K562 (cell line): ENCODE measurements around the gene PRR29. TPM values are rescaled to one million over a fixed set of nuclear protein-coding genes. Genes with fewer than 3 reads are reported as not detected.

Experiments
- ATAC-seq: fragments of 200-7000 bp; cut with Tn5 transposase; 3 replicates; pipeline ENCODE4 v1.9.1; 2020; ENCODE audit warnings: moderate library complexity
- BruUV-seq: library from RNA; stranded (reverse); fragments of 400-500 nt; replicated peaks from 2 replicates; lab custom pipeline; 2021; lab: Mats Ljungman, UMichigan
- CTCF ChIA-PET: fragments of 300-600 bp; formaldehyde crosslinking; extraction: SDS; loops from one replicate; lab custom pipeline; 2021; ENCODE audit warnings: low intra/inter-chr PET ratio; lab: Yijun Ruan, JAX
- POLR2A ChIA-PET: fragments of 300-600, 350-650 bp; sonication (Branson Sonifier 250); formaldehyde crosslinking; extraction: SDS; loops from one replicate; lab custom pipeline; 2021; ENCODE audit warnings: antibody characterized with exemption, inconsistent platforms; lab: Yijun Ruan, JAX
- DNase-seq, 4 experiments: peaks; one replicate each; pipeline versions ENCODE4 v3.0.0 to v3.0.0-alpha.2; 2011 to 2018; ENCODE audit warnings: low spot score in 3 of 4, mixed read lengths in 3 of 4; ENCODE audit errors: extremely low read depth in 1 of 4
- FAIRE-seq: peaks from 2 replicates; lab custom pipeline; 2011; peaks lifted over from hg19 to GRCh38; lab: Jason Lieb, UNC
- H2AFZ ChIP-seq: 2 replicates; pipeline ENCODE4 v1.6.0; 2011; ENCODE audit warnings: low read depth, low read length, control low read depth, inconsistent platforms
- H3K27ac ChIP-seq: fragments of 200-600 bp; 3 replicates; pipeline ENCODE4 v1.8.0; 2011; ENCODE audit warnings: low read depth, mild to moderate bottlenecking, control low read depth, inconsistent platforms, low read length, moderate library complexity, mixed read lengths; ENCODE audit errors: extremely low read depth
- H3K27me3 ChIP-seq, 2 experiments: fragments of 300-600 bp in 1 of 2; 2 replicates in 1 of 2; 3 replicates in 1 of 2; pipeline versions ENCODE4 v1.6.0 to v1.8.0; 2011; ENCODE audit warnings: inconsistent platforms in 2 of 2, low read length in 2 of 2, mild to moderate bottlenecking in 1 of 2, mixed read lengths in 1 of 2, moderate library complexity in 1 of 2; ENCODE audit not compliant: control insufficient read depth in 2 of 2, insufficient read depth in 2 of 2
- H3K36me3 ChIP-seq: fragments of 300-600 bp; 3 replicates; pipeline ENCODE4 v1.8.0; 2011; ENCODE audit warnings: mild to moderate bottlenecking, low read length, inconsistent platforms; ENCODE audit not compliant: control insufficient read depth, insufficient read depth
- H3K4me1 ChIP-seq, 2 experiments: fragments of 200-600 bp in 1 of 2; replicated peaks in 1 of 2; 2 replicates in 1 of 2; 3 replicates in 1 of 2; pipeline versions ENCODE4 v1.5.1 to v1.8.0; 2011; ENCODE audit warnings: inconsistent platforms in 2 of 2, low read length in 2 of 2, mild to moderate bottlenecking in 1 of 2, mixed read lengths in 1 of 2, moderate library complexity in 1 of 2; ENCODE audit not compliant: control insufficient read depth in 2 of 2, insufficient read depth in 2 of 2
- H3K4me2 ChIP-seq: 2 replicates; pipeline ENCODE4 v1.6.1; 2011; ENCODE audit warnings: low read length, control low read depth, inconsistent platforms, mixed read lengths; ENCODE audit not compliant: insufficient read depth
- H3K4me3 ChIP-seq: fragments of 200-600 bp; sonication (generic), shearing (Covaris generic); 2 replicates; pipeline ENCODE4 v1.5.1; 2016; ENCODE audit warnings: control low read depth, inconsistent platforms
- H3K79me2 ChIP-seq: fragments of 200-600 bp; 3 replicates; pipeline ENCODE4 v1.8.0; 2011; ENCODE audit warnings: low read length, inconsistent platforms; ENCODE audit not compliant: control insufficient read depth, insufficient read depth
- H3K9ac ChIP-seq, 2 experiments: 2 replicates each; pipeline versions ENCODE4 v1.6.0 to v1.6.1; 2011; ENCODE audit warnings: low read depth in 2 of 2, low read length in 2 of 2, control low read depth in 1 of 2, inconsistent platforms in 1 of 2, mild to moderate bottlenecking in 1 of 2, mixed read lengths in 1 of 2; ENCODE audit not compliant: insufficient read depth in 1 of 2
- H3K9me1 ChIP-seq: one replicate; pipeline ENCODE4 v1.6.0; 2011; ENCODE audit warnings: inconsistent platforms, mild to moderate bottlenecking, low read length, moderate library complexity; ENCODE audit not compliant: control insufficient read depth, insufficient read depth
- H3K9me3 ChIP-seq: replicated peaks from 2 replicates; pipeline ENCODE4 v1.5.1; 2011; ENCODE audit warnings: low read depth, low read length, inconsistent platforms; ENCODE audit not compliant: control insufficient read depth, insufficient read depth
- H4K20me1 ChIP-seq: replicated peaks from 2 replicates; pipeline ENCODE4 v1.6.1; 2011; ENCODE audit warnings: low read length, inconsistent platforms, mixed read lengths; ENCODE audit not compliant: control insufficient read depth, insufficient read depth
- BCL6 ChIP-seq: fragments of 250-450 bp; sonication (Bioruptor Pico); IDR thresholded peaks from 2 replicates; pipeline ENCODE4 v1.4.0; 2020
- CBX1 ChIP-seq: sonication (generic); IDR thresholded peaks from 2 replicates; pipeline ENCODE4 v1.6.1; 2016; ENCODE audit warnings: antibody characterized with exemption, low read depth, mild to moderate bottlenecking
- DMBX1 ChIP-seq: fragments of 250-450 bp; sonication (Bioruptor Pico); IDR thresholded peaks from 2 replicates; pipeline ENCODE4 v1.8.0; 2022; ENCODE audit warnings: inconsistent platforms, mild to moderate bottlenecking, moderate library complexity, borderline replicate concordance
- FOXK2 ChIP-seq, 2 experiments: fragments of 450-650 bp; IDR thresholded peaks in 1 of 2; conservative IDR thresholded peaks in 1 of 2; 2 replicates each; pipeline ENCODE4 v1.6.1; 2016; ENCODE audit warnings: low read depth in 2 of 2, mild to moderate bottlenecking in 1 of 2
- MYC ChIP-seq, 2 experiments: fragments of 250-450 bp in 1 of 2; sonication (Bioruptor Pico) in 1 of 2; IDR thresholded peaks; 2 replicates each; pipeline versions ENCODE4 v1.5.1 to v1.6.1; 2012 to 2021; ENCODE audit warnings: low read depth in 2 of 2, borderline replicate concordance in 1 of 2, improper control_type of control experiment in 1 of 2, low read length in 1 of 2, mild to moderate bottlenecking in 1 of 2, moderate library complexity in 1 of 2
- PRDM10 ChIP-seq: fragments of 450-650 bp; IDR thresholded peaks from 2 replicates; pipeline ENCODE4 v1.6.1; 2018; ENCODE audit not compliant: partially characterized antibody
- RBBP5 ChIP-seq: fragments of 200-600 bp; sonication (generic); IDR thresholded peaks from 2 replicates; pipeline ENCODE4 v1.6.1; 2012; ENCODE audit warnings: borderline replicate concordance, mild to moderate bottlenecking, low read length, control low read depth, inconsistent platforms; ENCODE audit not compliant: insufficient read depth, poor library complexity, severe bottlenecking
- RBM39 ChIP-seq: fragments of 200-400 bp; formaldehyde crosslinking; optimal IDR thresholded peaks from 2 replicates; pipeline ENCODE3; 2018; ENCODE audit warnings: low read depth, low read length
- SRSF7 ChIP-seq: fragments of 200-400 bp; formaldehyde crosslinking; optimal IDR thresholded peaks from 2 replicates; pipeline ENCODE3; 2017; ENCODE audit warnings: mild to moderate bottlenecking, low read depth, low read length
- TBP ChIP-seq: optimal IDR thresholded peaks from 2 replicates; pipeline ENCODE3; 2011; ENCODE audit warnings: low read depth, low read length, improper control_type of control experiment
- ZNF512 ChIP-seq: IDR thresholded peaks from 2 replicates; pipeline ENCODE4 v1.6.1; 2016; ENCODE audit warnings: missing genetic modification characterization, missing compliant biosample characterization
- WGBS: fragments of 100-300 bp; shearing (Covaris generic); methylation state at CpG from one replicate; pipeline ENCODE4 v1.1.6; 2016; ENCODE audit warnings: low coverage, mixed read lengths; ENCODE audit not compliant: insufficient coverage; ENCODE audit errors: missing lambda C conversion rate; 5-methylcytosine and 5-hydroxymethylcytosine counted together
- in situ Hi-C: fragments of 300-500 bp; cut with MboI; formaldehyde crosslinking; loops from 4 replicates; pipeline ENCODE4 v1.15.0; 2018; ENCODE audit warnings: inconsistent platforms, mixed read lengths
- intact Hi-C: fragments of 100-400 bp; cut with micrococcal nuclease; formaldehyde crosslinking; loops from 2 replicates; pipeline ENCODE4 v1.14.2; 2022
- polyA plus RNA-seq, 8 experiments: library from polyadenylated mRNA; depleted of rRNA in 4 of 8; stranded (reverse) in 5 of 8; unstranded in 3 of 8; fragments of >200 nt; fragmentation: Nextera tagmentation in 2 of 8; fragmentation: Illumina TruSeq in 1 of 8; extraction: Ambion mirVana in 2 of 8; extraction: Trizol in 1 of 8; gene quantifications; 2 replicates each; pipeline versions ENCODE4 v1.2.1 to v1.2.3, GENCODE V29; 2011 to 2014; ENCODE audit warnings: inconsistent platforms in 1 of 8, missing spikeins in 1 of 8
- total RNA-seq, 7 experiments: library from RNA; depleted of rRNA in 6 of 7; stranded (reverse); fragments of >200 nt in 6 of 7; fragmentation: Illumina TruSeq in 2 of 7; extraction: Trizol in 2 of 7; gene quantifications; 2 replicates each; pipeline versions ENCODE4 v1.2.1 to v1.2.3, GENCODE V29; 2011 to 2021; ENCODE audit warnings: low replicate concordance in 1 of 7
- TF ChIP-seq, protein P1 (sequence below): fragments of 450-650 bp; IDR thresholded peaks from 2 replicates; pipeline ENCODE4 v1.6.1; 2016; ENCODE audit warnings: antibody characterized with exemption

PRR29 gene
- total and polyA plus RNA-seq, 9 of the 15 experiments (the other 6 are each of a cell fraction or from before 2014, with no cell fraction given) = 0.08 to 0.58 (median 0.15) TPM; not detected in 5

- TF ChIP-seq BCL6 (CRISPR knock-in tag) (no peak), TBP (peak; percentile 30), FOXK2 (conservative IDR thresholded peaks at IDR 0.05 in 1 of 2, IDR thresholded peaks at IDR 0.05 in 1 of 2; ENCODE audit: low read depth in 2 of 2) (peak; percentile 98 to 99), CBX1 (no peak), MYC (IDR thresholded peaks at IDR 0.05; ENCODE audit: low read depth, low read length) (peak; percentile 60; the same call in 1 of the 2 replicates), MYC (CRISPR knock-in tag; IDR thresholded peaks at IDR 0.05; ENCODE audit: borderline replicate concordance, low read depth) (no peak), RBM39 (peak; percentile 84)
- TF ChIP-seq, protein P1, sequence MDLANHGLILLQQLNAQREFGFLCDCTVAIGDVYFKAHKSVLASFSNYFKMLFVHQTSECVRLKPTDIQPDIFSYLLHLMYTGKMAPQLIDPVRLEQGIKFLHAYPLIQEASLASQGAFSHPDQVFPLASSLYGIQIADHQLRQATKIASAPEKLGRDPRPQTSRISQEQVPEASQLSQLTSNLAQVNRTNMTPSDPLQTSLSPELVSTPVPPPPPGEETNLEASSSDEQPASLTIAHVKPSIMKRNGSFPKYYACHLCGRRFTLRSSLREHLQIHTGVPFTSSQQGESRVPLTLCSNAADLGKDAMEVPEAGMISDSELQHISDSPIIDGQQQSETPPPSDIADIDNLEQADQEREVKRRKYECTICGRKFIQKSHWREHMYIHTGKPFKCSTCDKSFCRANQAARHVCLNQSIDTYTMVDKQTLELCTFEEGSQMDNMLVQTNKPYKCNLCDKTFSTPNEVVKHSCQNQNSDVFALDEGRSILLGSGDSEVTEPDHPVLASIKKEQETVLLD = peak; percentile 53; the same call in 1 of the 2 replicates
Measured at GRCh38 chr17:64025732-64026294, 27.7 kb downstream of the PRR29 start (continued).

DNA sequence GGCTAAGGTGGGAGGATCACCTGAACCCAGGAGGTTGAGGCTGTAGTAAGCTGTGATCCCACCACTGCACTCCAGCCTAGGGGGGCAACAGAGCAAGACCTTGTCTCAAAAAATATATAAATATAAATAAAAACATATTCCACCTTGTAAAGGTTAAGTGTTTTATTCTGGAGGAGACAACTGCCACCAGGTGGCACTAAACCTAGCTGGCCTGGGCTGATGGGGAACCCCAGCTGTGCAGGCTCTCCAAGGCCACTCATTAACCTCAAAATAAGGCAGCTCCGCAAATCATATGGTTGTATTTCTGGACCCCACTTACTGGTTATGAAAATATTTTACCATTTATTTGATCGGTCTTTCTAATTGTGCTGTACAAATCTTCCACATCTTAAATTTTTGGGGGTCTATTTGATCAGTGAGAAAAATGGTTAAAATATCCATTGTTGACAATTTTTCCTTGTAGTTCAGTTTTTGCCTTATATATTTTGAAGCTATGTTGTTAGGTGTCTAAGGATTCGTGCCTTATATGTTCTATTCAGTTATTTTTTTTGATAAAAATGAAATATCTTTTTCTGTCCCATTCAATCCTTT, 30.8 kb downstream of the PRR29 start:
- peak; percentile 87 for FAIRE-seq
- Histone ChIP-seq H3K9me1 (no peaks in the 10 kb centered on the region), H3K4me1 (peaks cover 15% of the 10 kb centered on the region in 2 experiments; a peak in 4 of 5 replicates), H3K27me3 (no peaks in the 10 kb centered on the region), H3K4me2 (no peak overlapping the region), H3K9me3 (no peaks in the 10 kb centered on the region), H3K27ac (no peak overlapping the region), H3K4me3 (no peak overlapping the region), H3K79me2 (no peaks in the 10 kb centered on the region), H4K20me1 (no peaks in the 10 kb centered on the region), H3K9ac (no peak overlapping the region), H2AFZ (no peak overlapping the region), H3K36me3 (no peaks in the 10 kb centered on the region)
- ChIA-PET POLR2A (interaction anchor here (0.6 to 2.3 kb wide), 8 partner anchors 9 to 254 kb away, joined by 3 to 8 read pairs (median 4); partner anchors contain the start of genes ERN1 and ICAM2), CTCF (interaction anchor here (0.6 to 3.4 kb wide), 3 partner anchors 104 to 621 kb away, joined by 3 to 27 read pairs (median 6); no protein-coding TSS in a partner anchor)
- no TSS peak for BruUV-seq
- ATAC-seq = peak; percentile 62
- intact Hi-C loops (loop anchor here (1.0 to 10.0 kb wide), 4 partner anchors 37 to 253 kb away; no protein-coding TSS in a partner anchor), in situ Hi-C loops (loop anchor here (10.0 kb wide), 2 partner anchors 114 to 256 kb away; partner anchors contain the start of genes CSHL1 and GH1)
- DNase-seq = peak; percentile 63 to 81 (median 70)
- WGBS = 4% methylated on average over 3 of the region's 3 CpGs
- no peak for TF ChIP-seq RBBP5
- no peak for TF ChIP-seq ZNF512 (tag)
- no peak for TF ChIP-seq PRDM10
- no peak for TF ChIP-seq SRSF7
- TF ChIP-seq DMBX1 (CRISPR knock-in tag) = no peak
